CD4-positive, alpha-beta T cell treated with Interleukin-6 for 4 hours (primary cell): ENCODE data around the gene SOCS6.
"Not testable (repeated sequence)": the region's sequence is repeated elsewhere in the genome, so short reads cannot be mapped to it uniquely, and the experiment has no call there.

Source experiments
- DNase-seq: peaks from one replicate; pipeline ENCODE4 v3.0.0-alpha.2; 2020; ENCODE audit warnings: mixed read lengths

The SOCS6 gene

DNA sequence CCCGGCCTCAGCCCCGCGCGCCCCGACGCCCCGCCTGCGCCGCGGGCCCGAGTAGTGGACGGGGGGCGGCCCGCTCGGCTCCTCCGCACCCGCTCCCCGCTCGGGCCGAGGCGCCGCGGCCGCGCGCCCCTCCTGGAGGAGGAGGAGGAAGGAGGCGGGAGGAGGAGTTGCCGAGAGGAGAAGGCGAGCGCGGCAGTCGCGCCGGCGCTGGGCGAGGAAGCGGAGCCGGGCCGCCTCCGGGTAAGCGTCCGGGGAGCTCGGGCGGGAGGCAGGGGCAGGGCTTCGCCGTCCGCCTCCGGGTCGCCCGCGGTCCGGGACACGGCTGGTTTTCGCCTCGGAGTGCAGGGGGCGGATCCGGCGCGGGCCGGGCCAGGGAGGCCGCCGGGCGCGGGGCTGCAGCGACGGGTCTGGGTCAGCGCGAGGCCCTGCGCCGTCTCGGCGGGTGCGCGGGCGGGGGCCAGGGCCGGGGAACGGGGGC lies at the start of gene SOCS6:
Gene SOCS6 (plus strand): TSS at position 195 of the 478 bp plus-strand sequence. CDS start 35,624 bp downstream, outside the sequence.
- peak; percentile 34 for DNase-seq

DNA sequence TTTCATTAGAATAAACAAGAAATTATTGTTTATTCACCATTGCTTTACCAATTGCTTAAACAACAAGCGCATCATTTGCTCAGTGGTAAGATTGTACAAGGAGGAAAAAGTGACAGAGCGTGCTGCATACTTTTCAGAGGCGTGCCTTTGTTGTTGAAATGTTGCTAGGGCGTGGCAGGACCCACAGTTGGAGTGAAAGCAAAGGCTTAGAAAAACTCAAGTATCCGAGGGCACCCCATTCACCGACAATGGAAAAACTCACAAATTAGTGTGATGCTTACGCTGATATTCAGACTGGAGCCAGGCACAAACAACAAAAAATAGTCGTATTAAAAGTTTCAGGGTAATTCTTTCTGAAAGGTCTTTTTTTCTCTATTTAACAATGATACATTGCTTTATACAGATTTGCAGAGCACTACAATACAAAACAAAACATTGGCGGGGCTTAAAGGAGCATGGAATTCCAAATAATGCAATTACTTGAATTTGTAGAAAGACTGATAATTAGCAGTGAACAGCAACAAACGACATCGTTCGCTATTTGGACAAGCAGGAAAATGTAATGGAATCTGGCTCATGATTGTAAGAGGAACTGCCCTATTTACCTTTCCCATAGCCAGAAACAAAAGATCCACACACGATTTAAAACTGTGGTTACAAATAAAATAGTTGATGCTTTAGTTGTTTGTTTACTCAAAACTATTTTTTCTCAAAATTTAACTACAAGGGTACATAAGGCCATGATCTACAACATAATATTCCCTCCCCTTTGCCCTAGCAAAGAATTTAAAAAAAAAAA lies 45.5 kb upstream of the SOCS6 start:
- no peak for DNase-seq

- DNase-seq = no peak
These were observed 42.8 kb upstream of the SOCS6 start for GRCh38 chr18:70246061-70246466.

DNA sequence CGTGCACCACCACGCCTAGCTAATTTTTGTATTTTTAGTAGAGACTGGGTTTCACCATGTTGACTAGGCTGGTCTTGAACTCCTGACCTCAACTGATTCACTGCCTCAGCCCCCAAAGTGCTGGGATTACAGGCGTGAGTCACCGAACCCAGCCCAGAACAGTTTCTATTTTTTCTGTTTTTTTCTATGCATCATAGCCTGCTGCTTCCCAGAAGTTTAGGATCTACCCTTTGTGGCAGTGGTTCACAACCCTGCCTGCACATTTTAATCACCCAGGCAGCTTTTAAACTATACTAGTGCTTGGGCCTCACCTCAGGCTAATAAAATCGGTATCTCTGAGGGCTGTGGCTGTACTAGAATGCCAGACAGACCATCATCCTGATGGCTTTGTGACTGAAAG lies 39.7 kb upstream of the SOCS6 start:
- no peak for DNase-seq

DNA sequence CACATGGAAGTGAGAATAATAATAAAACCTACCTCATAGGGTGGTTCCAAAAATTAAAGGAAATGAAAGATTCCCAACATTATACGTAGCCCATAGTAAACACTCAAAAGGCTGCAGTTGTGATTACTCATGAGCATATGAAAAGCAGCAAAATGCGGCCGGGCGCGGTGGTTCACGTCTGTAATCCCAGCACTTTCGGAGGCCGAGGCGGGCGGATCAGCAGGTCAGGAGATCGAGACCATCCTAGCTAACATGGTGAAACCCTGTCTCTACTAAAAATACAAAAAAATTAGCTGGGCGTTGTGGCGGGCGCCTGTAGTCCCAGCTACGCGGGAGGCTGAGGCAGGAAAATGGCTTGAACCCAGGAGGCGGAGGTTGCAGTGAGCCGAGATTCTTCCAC lies 39.0 kb upstream of the SOCS6 start:
- DNase-seq = not testable (repeated sequence)

DNA sequence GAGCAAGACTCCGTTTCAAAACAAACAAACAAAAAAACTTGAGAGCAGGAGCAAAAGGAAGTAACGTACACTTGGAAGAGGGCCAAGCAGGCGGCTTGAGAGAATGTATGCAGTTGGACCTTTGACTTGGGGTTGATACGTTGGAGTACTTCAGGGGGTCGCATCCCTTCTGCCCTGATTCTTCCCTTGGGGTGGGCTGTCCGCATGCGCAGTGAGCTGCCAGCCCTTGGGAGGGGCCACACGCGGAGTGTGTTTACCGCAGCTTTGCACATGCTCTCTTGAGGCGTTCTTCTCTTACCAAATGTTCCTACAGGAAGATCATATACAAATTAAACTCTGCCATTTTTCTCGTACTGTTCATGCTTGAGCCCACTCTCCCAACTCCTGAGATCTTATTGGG lies 38.1 kb upstream of the SOCS6 start:
- DNase-seq = no peak

GRCh38 chr18:70256184-70256583 lies 32.7 kb upstream of the SOCS6 start:
- no peak for DNase-seq

- no peak for DNase-seq
These were observed 31.9 kb upstream of the SOCS6 start for GRCh38 chr18:70256994-70257393.

- DNase-seq = no peak
These were observed 30.6 kb upstream of the SOCS6 start for GRCh38 chr18:70258243-70258642.

DNA sequence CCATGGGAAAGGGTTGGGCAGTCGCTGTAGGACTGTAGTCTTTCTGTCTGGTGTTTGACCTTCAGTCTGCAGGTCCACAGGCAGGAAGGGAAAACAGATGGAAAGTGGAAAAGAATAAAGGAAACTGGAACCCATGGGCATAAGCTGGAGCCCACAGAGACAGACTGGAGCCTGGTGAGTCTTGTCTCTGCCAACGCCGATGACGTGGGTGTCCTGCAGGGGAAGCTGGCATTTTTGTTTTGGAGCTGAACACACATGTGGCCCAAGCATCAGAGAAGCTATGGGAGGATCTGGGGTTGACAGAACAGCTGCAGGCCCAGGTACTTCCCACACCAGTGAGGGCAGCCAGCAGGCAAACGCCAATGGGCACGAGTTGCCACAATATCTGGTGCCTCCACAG lies 28.2 kb upstream of the SOCS6 start:
- no peak for DNase-seq

DNA sequence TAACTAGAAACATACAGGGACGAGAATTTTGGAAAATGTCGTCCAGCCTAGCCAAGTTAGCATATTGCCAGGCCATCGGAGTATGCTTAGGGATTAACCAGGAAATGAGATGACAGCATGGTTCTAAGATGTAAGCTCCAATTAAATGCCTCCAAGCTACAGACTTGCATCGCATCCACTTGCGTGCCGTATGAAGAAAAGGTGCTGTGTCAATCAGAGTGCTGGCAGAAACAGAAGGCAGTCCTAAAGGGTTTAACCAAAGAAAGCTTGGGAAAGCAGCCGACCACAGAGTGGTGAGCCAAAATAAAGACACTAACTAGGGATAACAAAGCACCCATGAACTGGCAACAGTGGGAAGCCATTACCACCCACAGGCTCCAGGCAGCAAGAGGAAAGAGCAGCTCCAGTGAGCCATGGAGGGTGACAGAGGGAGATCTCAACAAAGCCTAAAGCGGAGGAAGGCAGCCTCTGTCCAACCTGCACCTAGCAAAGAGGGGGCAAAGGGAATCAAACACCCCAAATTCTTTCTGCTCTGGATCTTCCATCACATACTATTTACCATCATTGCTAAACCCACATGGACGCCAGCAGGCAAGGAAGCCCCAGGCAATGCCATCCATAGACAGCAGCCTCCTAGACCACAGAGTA lies 27.6 kb upstream of the SOCS6 start:
- DNase-seq = no peak

GRCh38 chr18:70263336-70263735 lies 25.5 kb upstream of the SOCS6 start:
- DNase-seq = no peak

DNA sequence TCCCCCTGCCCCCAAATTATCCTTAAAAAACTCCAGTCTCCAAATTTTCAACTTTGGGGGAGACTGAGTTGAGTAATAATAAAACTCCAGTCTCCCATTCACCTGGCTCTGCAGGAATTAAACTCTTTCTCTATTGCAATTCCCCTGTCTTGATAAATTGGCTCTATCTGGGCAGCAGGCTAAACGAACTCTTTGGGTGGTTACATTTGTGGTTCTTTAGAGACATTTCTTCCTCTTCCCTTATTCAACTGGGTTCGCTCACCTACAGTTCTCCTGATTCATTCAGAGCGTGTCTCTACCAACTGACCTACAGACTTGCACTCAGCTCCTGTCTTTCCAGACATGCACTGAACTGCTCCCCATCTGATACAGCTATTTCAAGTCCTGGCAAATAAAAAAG lies 17.1 kb upstream of the SOCS6 start:
- DNase-seq = no peak

DNA sequence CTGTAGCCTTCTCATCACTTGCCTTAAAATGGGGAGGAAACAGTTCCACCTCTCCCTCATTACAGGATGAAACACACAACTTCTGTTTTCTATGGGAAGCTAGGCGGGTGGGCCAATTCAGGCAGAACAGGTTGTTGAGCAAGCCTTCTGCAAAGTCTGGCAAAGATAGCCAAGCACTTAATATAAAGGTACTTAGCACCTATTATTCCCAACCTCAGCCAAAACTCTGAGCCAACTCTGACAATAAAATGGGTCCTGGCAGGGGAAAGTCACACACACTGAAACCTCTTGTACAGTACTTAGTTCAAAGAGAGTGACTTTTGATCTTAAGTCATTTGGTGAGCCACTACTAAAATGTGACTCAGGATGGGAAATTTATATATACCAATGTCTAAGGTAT lies 15.8 kb upstream of the SOCS6 start:
- DNase-seq = no peak

DNA sequence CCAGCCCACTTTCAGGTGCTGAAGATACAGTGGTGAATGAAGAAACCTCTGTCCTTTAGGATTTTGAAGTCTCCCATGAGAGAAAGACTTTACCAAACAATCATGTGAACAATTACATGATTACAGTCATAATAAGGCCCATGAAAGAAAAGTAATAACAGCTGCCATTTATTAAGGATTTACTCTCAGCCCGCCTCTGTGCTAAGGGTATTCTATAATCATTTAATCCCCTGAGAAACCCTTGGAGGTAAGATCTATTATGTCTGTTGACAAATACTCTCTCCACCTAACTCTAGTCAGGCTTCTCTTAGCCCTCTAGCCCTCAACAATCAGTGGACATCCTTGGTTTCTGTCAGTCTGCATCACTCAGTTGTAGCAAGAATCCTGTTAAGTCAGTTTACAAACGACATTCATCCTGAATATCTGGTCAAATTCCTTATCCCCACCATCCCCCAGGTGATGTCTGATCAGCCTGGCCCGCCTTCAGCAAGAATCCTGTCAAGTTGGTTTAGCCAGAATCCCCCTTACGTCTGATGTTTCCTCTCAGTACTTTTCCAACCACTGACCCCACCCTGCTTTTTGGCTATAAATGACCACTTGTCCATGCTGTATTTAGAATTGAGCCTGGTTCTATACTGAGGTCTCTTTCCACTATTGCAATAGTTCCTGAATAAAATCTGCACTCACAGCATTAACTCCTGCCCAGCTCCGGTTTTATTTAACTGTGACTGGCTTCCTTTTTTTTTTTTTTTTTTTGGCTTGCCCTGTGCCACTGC lies 12.2 kb upstream of the SOCS6 start:
- DNase-seq = no peak

- DNase-seq = no peak
These were observed 9.4 kb upstream of the SOCS6 start for GRCh38 chr18:70279470-70279869.

DNA sequence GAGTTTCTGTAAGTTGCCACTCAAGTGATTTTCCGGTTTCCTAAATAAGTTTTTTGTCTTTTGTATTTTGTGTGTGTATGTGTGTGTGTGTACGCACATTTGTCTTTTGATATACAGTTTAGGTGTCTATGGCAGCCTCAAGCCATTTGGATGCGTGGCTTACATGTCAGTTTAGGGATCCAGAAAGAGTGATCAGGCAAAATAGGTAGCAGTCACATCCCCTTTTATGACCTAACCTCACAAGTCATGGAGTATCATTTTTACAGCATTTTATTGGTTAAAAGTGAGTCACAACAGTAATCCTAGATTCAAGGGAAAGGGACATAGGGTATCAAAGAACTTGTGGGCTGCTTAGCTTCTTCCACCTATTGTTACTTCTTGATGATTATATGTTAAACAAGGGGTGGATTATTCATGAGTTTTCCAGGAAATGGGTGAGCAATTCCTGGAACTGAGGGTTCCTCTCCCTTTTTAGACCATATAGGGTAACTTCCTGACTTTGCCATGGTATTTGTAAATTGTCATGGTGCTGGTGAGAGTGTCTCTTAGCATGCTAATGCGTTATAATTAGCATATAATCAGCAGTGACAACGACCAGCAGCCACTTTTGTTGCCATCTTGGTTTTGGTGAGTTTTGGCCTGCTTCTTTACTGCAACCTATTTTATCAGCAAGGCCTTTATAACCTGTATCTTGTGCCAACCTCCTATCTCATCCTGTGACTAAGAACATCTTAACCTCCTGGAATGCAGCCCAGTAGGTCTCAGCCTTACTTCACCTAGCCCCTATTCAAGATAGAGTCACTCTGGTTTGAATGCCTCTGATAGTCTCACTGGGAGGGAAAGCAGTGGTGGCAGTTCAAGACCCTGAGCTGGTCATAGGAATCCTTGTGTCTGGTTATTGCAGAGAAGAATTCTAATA lies 8.6 kb upstream of the SOCS6 start:
- DNase-seq = no peak

DNA sequence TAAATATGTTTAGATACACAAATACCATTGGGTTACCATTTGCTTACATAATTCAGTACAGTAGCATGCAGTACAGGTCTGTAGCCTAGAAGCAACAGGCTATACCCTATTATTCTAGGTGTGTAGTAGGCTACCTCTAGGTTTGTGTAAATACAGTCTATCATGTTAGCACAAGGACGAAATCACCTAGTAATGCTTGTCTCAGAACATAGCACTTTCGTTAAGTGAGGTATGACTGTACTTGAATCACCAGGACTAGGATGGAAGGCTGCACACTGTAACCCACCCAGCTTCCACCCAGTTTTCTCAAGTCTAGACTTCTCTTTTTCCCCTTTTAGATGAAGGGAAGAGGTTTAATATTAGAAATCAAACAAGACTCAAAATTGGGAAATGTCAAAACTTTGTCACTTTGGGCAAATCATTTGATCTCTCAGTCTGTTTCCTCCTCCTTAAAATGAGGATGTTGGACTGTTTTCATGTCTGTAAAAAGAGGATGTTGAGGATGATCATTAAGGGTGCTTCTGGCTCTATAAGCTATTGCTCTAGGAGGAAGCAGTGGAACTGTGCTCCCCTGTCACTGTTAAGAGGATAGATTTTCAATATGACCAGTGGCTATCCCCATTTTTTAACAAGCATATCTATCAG lies 3.7 kb upstream of the SOCS6 start:
- no peak for DNase-seq

- DNase-seq = no peak
These were observed 1.1 kb upstream of the SOCS6 start for GRCh38 chr18:70287731-70288130.

GRCh38 chr18:70288171-70288850 lies 534 bp upstream of the SOCS6 start:
- DNase-seq = no peak
